Gastroesophageal sphincter (tissue), 4 donors: ENCODE measurements around the gene GARIN5B. TPM values are rescaled to one million over a fixed set of nuclear protein-coding genes. Genes with fewer than 3 reads are reported as not detected.

Experiments
- ATAC-seq: fragments of 150-250 bp; one replicate; pipeline ENCODE4 v1.9.1; 2016; ENCODE audit warnings: mild to moderate bottlenecking, moderate library complexity
- H3K27ac ChIP-seq, 4 donors: fragments of 200-600 bp; sonication (generic) in 3 of 4; 1 replicate in 3 of 4; 2 replicates in 1 of 4; pipeline ENCODE4 v1.5.1; 2016 to 2019
- H3K27me3 ChIP-seq: fragments of 200-600 bp; sonication (generic); one replicate; pipeline ENCODE4 v1.5.1; 2019
- H3K36me3 ChIP-seq, 2 donors: fragments of 200-600 bp; sonication (generic); one replicate each; pipeline ENCODE4 v1.5.1; 2019; ENCODE audit warnings: control low read depth in 1 of 2
- H3K4me1 ChIP-seq, 3 donors: fragments of 200-600 bp; sonication (generic); 1 replicate in 2 of 3; 2 replicates in 1 of 3; pipeline ENCODE4 v1.5.1; 2016 to 2019; ENCODE audit warnings: control low read depth in 2 of 3
- H3K4me3 ChIP-seq, 2 donors: fragments of 200-600 bp; sonication (generic); one replicate each; pipeline ENCODE4 v1.5.1; 2019; ENCODE audit warnings: mild to moderate bottlenecking in 1 of 2, moderate library complexity in 1 of 2
- H3K9me3 ChIP-seq, 3 donors: fragments of 200-600 bp; sonication (generic); one replicate each; pipeline ENCODE4 v1.5.1; 2017 to 2019; ENCODE audit warnings: control low read depth in 2 of 3
- EP300 ChIP-seq: sonication (generic); formaldehyde crosslinking; IDR thresholded peaks from one replicate; pipeline ENCODE4 v1.6.1; 2017; ENCODE audit warnings: antibody characterized with exemption, mild to moderate bottlenecking
- POLR2A ChIP-seq, 2 donors: fragments of 450-650 bp; IDR thresholded peaks; one replicate each; pipeline ENCODE4 v1.6.1; 2017; ENCODE audit warnings: antibody characterized with exemption in 2 of 2, mild to moderate bottlenecking in 2 of 2, moderate library complexity in 1 of 2
- POLR2AphosphoS5 ChIP-seq: sonication (generic); formaldehyde crosslinking; IDR thresholded peaks from one replicate; pipeline ENCODE4 v1.6.1; 2017; ENCODE audit warnings: antibody characterized with exemption
- WGBS, 2 donors: methylation state at CpG; one replicate each; pipeline ENCODE4 v1.1.5; 2018; ENCODE audit warnings: low coverage in 1 of 2; 5-methylcytosine and 5-hydroxymethylcytosine counted together
- total RNA-seq, 4 donors: library from RNA; depleted of rRNA; stranded (reverse); fragments of >200 nt; gene quantifications; one replicate each; pipeline ENCODE4 v1.1.0, GENCODE V29; 2016
- TF ChIP-seq, protein P1 (sequence below), 4 experiments: fragments of 200-600 bp in 2 of 4; fragments of 450-650 bp in 2 of 4; sonication (generic) in 1 of 4; IDR thresholded peaks; one replicate each; pipeline ENCODE4 v1.5.1; 2017 to 2019; ENCODE audit warnings: antibody characterized with exemption in 4 of 4, mild to moderate bottlenecking in 2 of 4, moderate library complexity in 2 of 4

Gene GARIN5B
- total RNA-seq, 4 donors from 2014 or later, result not detected

DNA sequence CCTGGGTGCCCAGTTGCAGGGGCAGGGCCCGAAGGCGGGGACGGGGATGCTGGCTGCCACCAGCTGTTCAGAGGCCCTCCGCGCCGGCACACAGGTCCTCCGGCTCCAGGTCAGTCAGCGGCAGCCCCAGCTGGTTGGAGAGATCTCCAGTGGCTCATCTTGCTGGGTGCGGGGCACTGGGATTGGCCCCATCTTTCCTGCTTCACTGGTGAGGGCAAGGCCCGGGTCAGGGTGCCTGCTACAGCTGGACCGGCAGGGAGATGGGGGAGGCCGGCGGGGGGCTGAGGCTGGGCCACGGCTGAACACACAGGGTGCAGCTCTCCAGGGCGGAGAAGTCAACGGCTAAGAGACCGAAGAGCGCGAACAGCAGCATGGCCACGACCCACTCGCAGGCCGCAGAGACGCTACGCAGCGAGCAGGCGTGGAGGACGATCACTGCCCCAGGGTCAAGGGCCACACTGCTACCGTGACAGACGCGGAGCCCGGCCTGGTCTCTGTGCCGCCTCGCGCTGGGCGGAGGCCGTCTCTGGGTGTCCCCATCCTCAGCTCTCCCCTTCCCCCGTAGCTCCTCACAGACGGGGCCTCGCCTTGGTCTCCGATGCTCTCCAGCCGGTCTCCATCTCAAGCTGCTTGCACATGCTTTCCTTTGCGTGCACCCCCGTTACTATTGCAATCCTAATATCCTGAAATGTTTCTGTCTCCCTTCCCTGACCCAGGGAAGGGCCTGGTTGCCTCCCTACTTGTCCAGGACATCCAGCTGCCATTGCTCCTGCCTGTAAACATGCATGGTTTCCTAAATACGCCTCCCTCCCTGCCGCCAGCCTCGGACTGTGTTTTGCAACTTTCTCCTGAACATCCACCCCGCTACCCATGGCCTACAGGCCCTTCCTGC, 50.2 kb downstream of the GARIN5B start:
- TF ChIP-seq POLR2A (IDR thresholded peaks at IDR 0.05), result no peak
- TF ChIP-seq, protein P1, sequence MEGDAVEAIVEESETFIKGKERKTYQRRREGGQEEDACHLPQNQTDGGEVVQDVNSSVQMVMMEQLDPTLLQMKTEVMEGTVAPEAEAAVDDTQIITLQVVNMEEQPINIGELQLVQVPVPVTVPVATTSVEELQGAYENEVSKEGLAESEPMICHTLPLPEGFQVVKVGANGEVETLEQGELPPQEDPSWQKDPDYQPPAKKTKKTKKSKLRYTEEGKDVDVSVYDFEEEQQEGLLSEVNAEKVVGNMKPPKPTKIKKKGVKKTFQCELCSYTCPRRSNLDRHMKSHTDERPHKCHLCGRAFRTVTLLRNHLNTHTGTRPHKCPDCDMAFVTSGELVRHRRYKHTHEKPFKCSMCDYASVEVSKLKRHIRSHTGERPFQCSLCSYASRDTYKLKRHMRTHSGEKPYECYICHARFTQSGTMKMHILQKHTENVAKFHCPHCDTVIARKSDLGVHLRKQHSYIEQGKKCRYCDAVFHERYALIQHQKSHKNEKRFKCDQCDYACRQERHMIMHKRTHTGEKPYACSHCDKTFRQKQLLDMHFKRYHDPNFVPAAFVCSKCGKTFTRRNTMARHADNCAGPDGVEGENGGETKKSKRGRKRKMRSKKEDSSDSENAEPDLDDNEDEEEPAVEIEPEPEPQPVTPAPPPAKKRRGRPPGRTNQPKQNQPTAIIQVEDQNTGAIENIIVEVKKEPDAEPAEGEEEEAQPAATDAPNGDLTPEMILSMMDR (IDR thresholded peaks at IDR 0.05), result no peak
- TF ChIP-seq POLR2AphosphoS5, result no peak
- no peak for TF ChIP-seq EP300
- H3K27me3 ChIP-seq, result peaks cover 11% of the 10 kb centered on the region
- no peaks in the 10 kb centered on the region for H3K9me3 ChIP-seq
- H3K27ac ChIP-seq, result no peak overlapping the region
- WGBS, 2 donors, result 40 to 66% methylated on average over 1 to 27 of the region's 47 CpGs
- H3K36me3 ChIP-seq, result peaks cover 0 to 30% of the 10 kb centered on the region in 2 donors
- no peaks in the 10 kb centered on the region for H3K4me1 ChIP-seq
- H3K4me3 ChIP-seq, result no peak overlapping the region
- ATAC-seq, result no peak

DNA sequence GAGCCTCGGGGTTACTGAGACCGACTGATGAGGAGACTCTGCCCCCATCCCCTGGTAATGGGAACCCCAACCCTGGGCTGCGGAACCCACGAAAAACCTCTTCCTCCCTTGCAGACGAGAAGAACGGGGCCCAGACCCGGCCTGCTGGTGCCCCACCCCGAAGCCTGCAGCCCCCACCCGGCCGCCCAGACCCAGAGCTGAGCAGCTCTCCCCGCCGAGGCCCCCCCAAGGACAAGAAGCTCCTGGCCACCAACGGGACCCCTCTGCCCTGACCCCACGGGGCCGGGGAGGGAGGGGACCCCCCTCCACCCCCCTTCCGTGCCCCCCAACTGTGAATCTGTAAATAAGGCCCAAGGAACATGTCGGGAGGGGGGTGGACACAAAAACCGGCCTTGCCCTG, 51.3 kb downstream of the GARIN5B start:
- no peak overlapping the region for H3K4me3 ChIP-seq
- H3K27ac ChIP-seq, result no peak overlapping the region
- no CpG with 5 or more reads among the region's 18 CpGs for WGBS, 2 donors
- peaks cover 11% of the 10 kb centered on the region for H3K27me3 ChIP-seq
- no peaks in the 10 kb centered on the region for H3K4me1 ChIP-seq
- TF ChIP-seq POLR2AphosphoS5 (no peak), POLR2A (IDR thresholded peaks at IDR 0.05) (no peak), EP300 (no peak)
- TF ChIP-seq, protein P1 (IDR thresholded peaks at IDR 0.05), result no peak
- ATAC-seq, result no peak
- H3K9me3 ChIP-seq, result no peaks in the 10 kb centered on the region
- H3K36me3 ChIP-seq, result peaks cover 0 to 39% of the 10 kb centered on the region in 2 donors

DNA sequence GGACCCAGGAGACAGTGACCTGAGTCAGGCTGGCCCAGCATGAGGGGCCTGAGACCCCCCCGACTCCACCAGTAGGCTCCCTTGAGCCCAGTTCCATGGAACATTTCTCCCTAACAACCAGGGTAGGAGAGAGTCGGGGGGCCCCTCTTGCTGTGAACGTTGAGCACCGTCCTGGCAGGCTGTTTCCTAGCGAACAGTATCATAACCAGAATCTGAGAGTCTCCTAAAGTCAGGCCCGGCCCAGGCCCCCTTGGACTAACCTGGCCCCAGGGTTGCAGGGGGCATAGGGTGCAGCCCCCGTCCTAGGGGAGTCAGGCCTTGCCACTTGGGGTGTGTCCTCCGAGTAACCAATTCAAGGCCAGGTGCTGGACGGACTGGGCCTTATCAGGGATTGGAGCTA, 51.7 kb downstream of the GARIN5B start:
- TF ChIP-seq POLR2A (IDR thresholded peaks at IDR 0.05) (no peak), EP300 (no peak), POLR2AphosphoS5 (no peak)
- TF ChIP-seq, protein P1 (IDR thresholded peaks at IDR 0.05), result no peak
- H3K4me3 ChIP-seq, result no peak overlapping the region
- no peak overlapping the region for H3K27ac ChIP-seq
- H3K4me1 ChIP-seq, result no peaks in the 10 kb centered on the region
- WGBS, 2 donors, result no CpG with 5 or more reads among the region's 9 CpGs
- peaks cover 0 to 43% of the 10 kb centered on the region in 2 donors for H3K36me3 ChIP-seq
- no peaks in the 10 kb centered on the region for H3K9me3 ChIP-seq
- no peak for ATAC-seq
- peaks cover 11% of the 10 kb centered on the region for H3K27me3 ChIP-seq

DNA sequence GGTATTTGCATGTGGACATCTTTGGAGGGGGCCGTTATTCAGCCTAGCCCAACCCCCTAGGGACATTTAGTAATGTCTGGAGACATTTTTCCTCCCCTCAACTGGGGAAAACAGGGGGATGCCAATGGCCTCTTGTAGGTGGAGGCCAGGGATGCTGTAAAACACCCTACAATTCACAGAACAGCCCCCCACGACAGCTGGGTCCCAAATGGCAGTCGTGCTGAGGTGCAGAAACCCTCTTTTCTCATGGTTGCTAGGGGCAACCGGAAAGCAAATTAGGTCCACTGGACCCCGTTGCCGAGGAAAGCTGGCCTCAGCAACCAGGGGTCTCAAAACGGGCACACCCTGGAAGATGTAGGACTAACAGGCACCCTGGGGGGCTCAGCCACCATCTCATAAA, 52.6 kb downstream of the GARIN5B start:
- no peaks in the 10 kb centered on the region for H3K4me1 ChIP-seq
- H3K9me3 ChIP-seq, result no peaks in the 10 kb centered on the region
- peaks cover 0 to 52% of the 10 kb centered on the region in 2 donors for H3K36me3 ChIP-seq
- no peak for ATAC-seq
- H3K4me3 ChIP-seq, result no peak overlapping the region
- 73 to 90% methylated on average over 2 of the region's 7 CpGs for WGBS, 2 donors
- H3K27ac ChIP-seq, result no peak overlapping the region
- peaks cover 11% of the 10 kb centered on the region for H3K27me3 ChIP-seq
- TF ChIP-seq POLR2AphosphoS5, result no peak
- TF ChIP-seq, protein P1 (IDR thresholded peaks at IDR 0.05), result no peak
- TF ChIP-seq POLR2A (IDR thresholded peaks at IDR 0.05), result no peak
- TF ChIP-seq EP300, result no peak

DNA sequence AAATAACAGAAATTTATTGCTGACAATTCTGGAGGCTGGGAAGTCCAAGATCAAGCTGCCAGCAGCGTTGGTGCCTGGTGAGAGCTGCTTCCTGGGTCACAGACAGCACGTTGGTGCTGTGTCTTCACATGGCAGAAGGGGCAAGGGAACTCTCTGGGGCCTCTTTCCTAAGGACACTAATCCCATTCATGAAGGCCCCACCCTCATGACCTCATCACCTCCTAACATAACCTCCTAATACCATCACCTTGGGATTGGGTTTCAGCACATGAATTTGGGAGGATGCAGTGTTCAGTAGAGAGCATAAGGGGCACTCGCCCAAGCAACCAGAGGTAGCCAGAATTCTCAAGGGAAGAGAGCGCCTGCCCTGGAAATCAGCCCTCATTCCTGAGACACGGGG, 53.6 kb downstream of the GARIN5B start:
- Histone ChIP-seq H3K4me3 (no peak overlapping the region), H3K27ac (no peak overlapping the region), H3K4me1 (no peaks in the 10 kb centered on the region), H3K36me3 (peaks cover 0 to 61% of the 10 kb centered on the region in 2 donors), H3K27me3 (peaks cover 6% of the 10 kb centered on the region), H3K9me3 (no peaks in the 10 kb centered on the region)
- TF ChIP-seq POLR2AphosphoS5 (no peak), POLR2A (IDR thresholded peaks at IDR 0.05) (no peak), EP300 (no peak)
- TF ChIP-seq, protein P1 (IDR thresholded peaks at IDR 0.05), result no peak
- ATAC-seq, result no peak
- WGBS, 2 donors, result 97% methylated on average over 5 of the region's 5 CpGs; no CpG with 5 or more reads in 1 of the 2 donors
